CD14-positive monocyte (primary cell): Measurements from ENCODE around the gene TTC7B. TPM values are rescaled to one million over a fixed set of nuclear protein-coding genes. Genes with fewer than 3 reads are reported as not detected.
A peak's percentile ranks its signal among the peaks of the same experiment; 100 is the strongest.

ENCODE experiments used
- DNase-seq, 3 donors: peaks; one replicate each; pipeline ENCODE4 v3.0.0-alpha.2; 2011 to 2022
- H2AFZ ChIP-seq: 2 replicates; pipeline ENCODE4 v1.6.0; 2012; ENCODE audit warnings: mild to moderate bottlenecking, low read depth, low read length, inconsistent platforms; ENCODE audit not compliant: insufficient read depth, poor library complexity, severe bottlenecking
- H3K27ac ChIP-seq, 2 donors: 1 replicate in 1 of 2; 2 replicates in 1 of 2; pipeline ENCODE4 v1.5.1; 2012 to 2013; ENCODE audit warnings: low read length in 2 of 2, control low read depth in 1 of 2, inconsistent platforms in 1 of 2, low read depth in 1 of 2, mild to moderate bottlenecking in 1 of 2
- H3K27me3 ChIP-seq, 2 donors: one replicate each; pipeline versions ENCODE4 v1.6.0 to v1.6.1; 2011 to 2013; ENCODE audit warnings: low read length in 2 of 2; ENCODE audit not compliant: control insufficient read depth in 2 of 2, insufficient read depth in 2 of 2
- H3K36me3 ChIP-seq, 2 donors: replicated peaks in 1 of 2; 1 replicate in 1 of 2; 2 replicates in 1 of 2; pipeline versions ENCODE4 v1.5.1 to v1.6.1; 2012 to 2013; ENCODE audit warnings: low read length in 2 of 2, control low read depth in 1 of 2, inconsistent platforms in 1 of 2, mild to moderate bottlenecking in 1 of 2; ENCODE audit not compliant: insufficient read depth in 2 of 2, control insufficient read depth in 1 of 2
- H3K4me1 ChIP-seq, 2 donors: 1 replicate in 1 of 2; 2 replicates in 1 of 2; pipeline versions ENCODE4 v1.5.1 to v1.6.1; 2012 to 2013; ENCODE audit warnings: low read length in 2 of 2, control low read depth in 1 of 2, inconsistent platforms in 1 of 2, mild to moderate bottlenecking in 1 of 2, moderate library complexity in 1 of 2; ENCODE audit not compliant: insufficient read depth in 2 of 2, control insufficient read depth in 1 of 2
- H3K4me2 ChIP-seq: replicated peaks from 2 replicates; pipeline ENCODE3; 2012; ENCODE audit warnings: low read length, moderate library complexity, mild to moderate bottlenecking; ENCODE audit not compliant: poor library complexity, severe bottlenecking; ENCODE audit errors: extremely low read depth
- H3K4me3 ChIP-seq, 3 experiments: fragments of 200-600 bp in 1 of 3; sonication (generic) in 1 of 3; replicated peaks in 1 of 3; 1 replicate in 2 of 3; 2 replicates in 1 of 3; pipeline ENCODE4 v1.5.1; 2011 to 2013; ENCODE audit warnings: low read length in 3 of 3, mild to moderate bottlenecking in 3 of 3, control low read depth in 2 of 3, low read depth in 2 of 3, inconsistent platforms in 1 of 3, moderate library complexity in 1 of 3
- H3K79me2 ChIP-seq: 2 replicates; pipeline ENCODE4 v1.6.0; 2012; ENCODE audit warnings: mild to moderate bottlenecking, control low read depth, inconsistent platforms, low read length, moderate library complexity; ENCODE audit not compliant: insufficient read depth
- H3K9ac ChIP-seq: 2 replicates; pipeline ENCODE4 v1.6.0; 2017; ENCODE audit warnings: low read length, mild to moderate bottlenecking; ENCODE audit not compliant: insufficient read depth, poor library complexity, severe bottlenecking
- H3K9me3 ChIP-seq, 2 donors: replicated peaks in 1 of 2; 1 replicate in 1 of 2; 2 replicates in 1 of 2; pipeline versions ENCODE4 v1.5.1 to v1.6.1; 2012 to 2013; ENCODE audit warnings: low read length in 2 of 2, control low read depth in 1 of 2; ENCODE audit not compliant: control insufficient read depth in 1 of 2, insufficient read depth in 1 of 2
- H4K20me1 ChIP-seq: 2 replicates; pipeline ENCODE4 v1.6.0; 2012; ENCODE audit warnings: mild to moderate bottlenecking, low read length, control low read depth, moderate library complexity; ENCODE audit not compliant: insufficient read depth
- H3K27ac Mint-ChIP-seq, 7 donors: one replicate each; pipeline ENCODE4 v1.8.0; 2020; ENCODE audit warnings: mild to moderate bottlenecking in 7 of 7, mixed read lengths in 7 of 7, moderate library complexity in 6 of 7, inconsistent platforms in 2 of 7
- H3K27me3 Mint-ChIP-seq, 3 donors: one replicate each; pipeline ENCODE4 v1.8.0; 2021 to 2022; ENCODE audit warnings: low read depth in 3 of 3, mild to moderate bottlenecking in 3 of 3, mixed read lengths in 3 of 3, moderate library complexity in 3 of 3, inconsistent platforms in 1 of 3
- H3K36me3 Mint-ChIP-seq, 2 donors: one replicate each; pipeline ENCODE4 v1.8.0; 2020; ENCODE audit warnings: mixed read lengths in 2 of 2, inconsistent platforms in 1 of 2, mild to moderate bottlenecking in 1 of 2
- H3K4me1 Mint-ChIP-seq: one replicate; pipeline ENCODE4 v1.8.0; 2020; ENCODE audit warnings: mild to moderate bottlenecking, mixed read lengths
- H3K4me3 Mint-ChIP-seq, 2 donors: one replicate each; pipeline ENCODE4 v1.8.0; 2020; ENCODE audit warnings: mild to moderate bottlenecking in 2 of 2, mixed read lengths in 2 of 2, moderate library complexity in 1 of 2
- H3K9me3 Mint-ChIP-seq, 7 donors: one replicate each; pipeline ENCODE4 v1.8.0; 2020 to 2022; ENCODE audit warnings: mixed read lengths in 7 of 7, mild to moderate bottlenecking in 6 of 7, moderate library complexity in 6 of 7, inconsistent platforms in 2 of 7
- WGBS: methylation state at CpG from one replicate; pipeline ENCODE4 v1.1.5; 2013; ENCODE audit warnings: missing lambda C conversion rate; ENCODE audit not compliant: insufficient coverage; 5-methylcytosine and 5-hydroxymethylcytosine counted together
- intact Hi-C, 2 donors: fragments of 100-400 bp; cut with micrococcal nuclease; formaldehyde crosslinking; loops; one replicate each; pipeline versions ENCODE4 v1.15.0 to v1.15.1; 2023
- polyA plus RNA-seq, 3 donors: library from polyadenylated mRNA; depleted of rRNA in 1 of 3; unstranded in 2 of 3; stranded (reverse) in 1 of 3; fragments of 300-500 nt in 2 of 3; fragments of >200 nt in 1 of 3; fragmentation: Illumina TruSeq in 2 of 3; gene quantifications; 1 replicate in 2 of 3; 2 replicates in 1 of 3; pipeline ENCODE4 v1.2.3, GENCODE V29; 2012 to 2021
- TF ChIP-seq, protein P1 (sequence below): fragments of 200-600 bp; IDR thresholded peaks from one replicate; pipeline ENCODE4 v1.8.0; 2022; ENCODE audit warnings: antibody characterized with exemption, mild to moderate bottlenecking

The TTC7B gene
- polyA plus RNA-seq, 3 donors, result 0.87 to 2.6 (median 1.2) TPM

DNA sequence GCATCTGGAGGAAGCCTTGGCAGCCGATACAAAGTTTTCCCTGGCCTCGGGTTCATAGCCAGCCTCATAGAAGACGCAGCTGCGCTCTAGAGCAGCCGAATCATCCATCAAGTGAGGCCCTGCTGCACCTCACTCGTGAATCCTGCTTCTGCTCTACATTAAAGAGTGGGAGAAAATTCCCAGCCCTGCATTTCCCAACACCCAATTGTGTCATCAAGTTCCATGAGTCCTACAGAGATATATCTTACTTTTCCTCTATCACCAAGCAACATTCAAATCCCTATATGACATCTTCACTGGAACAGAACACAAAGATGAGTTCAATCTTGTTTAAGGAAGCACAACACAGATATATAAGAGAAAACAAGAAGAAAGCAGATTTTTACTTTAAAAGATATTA is 139.3 kb downstream of the TTC7B start:
- H3K4me3 ChIP-seq, result no peak overlapping the region
- no peaks in the 10 kb centered on the region for H3K27me3 ChIP-seq
- intact Hi-C loops, result loop anchor here (5.0 to 10.0 kb wide), 2 partner anchors 40 to 52 kb away; no protein-coding TSS in a partner anchor
- peaks cover 76% of the 10 kb centered on the region for H3K4me1 Mint-ChIP-seq
- no peak overlapping the region for H3K4me2 ChIP-seq
- H2AFZ ChIP-seq, result no peak overlapping the region
- H3K4me1 ChIP-seq, result peaks cover 36 to 71% of the 10 kb centered on the region in 2 donors
- no peaks in the 10 kb centered on the region for H3K9me3 ChIP-seq
- H3K79me2 ChIP-seq, result no peaks in the 10 kb centered on the region
- no peak for DNase-seq
- peaks cover 0 to 2% (median 2%) of the 10 kb centered on the region in 3 donors for H3K27me3 Mint-ChIP-seq
- 93% methylated on average over 3 of the region's 6 CpGs for WGBS
- H3K36me3 Mint-ChIP-seq, result peaks cover 0 to 3% of the 10 kb centered on the region in 2 donors
- no peaks in the 10 kb centered on the region for H4K20me1 ChIP-seq
- H3K4me3 Mint-ChIP-seq, result no peak overlapping the region
- H3K36me3 ChIP-seq, result no peaks in the 10 kb centered on the region
- no peak overlapping the region for H3K27ac ChIP-seq
- H3K9me3 Mint-ChIP-seq, result no peaks in the 10 kb centered on the region
- no peak overlapping the region for H3K9ac ChIP-seq
- peak overlapping the region in 3 of 7 donors; percentile 20 to 88 (median 22) for H3K27ac Mint-ChIP-seq
- TF ChIP-seq, protein P1, sequence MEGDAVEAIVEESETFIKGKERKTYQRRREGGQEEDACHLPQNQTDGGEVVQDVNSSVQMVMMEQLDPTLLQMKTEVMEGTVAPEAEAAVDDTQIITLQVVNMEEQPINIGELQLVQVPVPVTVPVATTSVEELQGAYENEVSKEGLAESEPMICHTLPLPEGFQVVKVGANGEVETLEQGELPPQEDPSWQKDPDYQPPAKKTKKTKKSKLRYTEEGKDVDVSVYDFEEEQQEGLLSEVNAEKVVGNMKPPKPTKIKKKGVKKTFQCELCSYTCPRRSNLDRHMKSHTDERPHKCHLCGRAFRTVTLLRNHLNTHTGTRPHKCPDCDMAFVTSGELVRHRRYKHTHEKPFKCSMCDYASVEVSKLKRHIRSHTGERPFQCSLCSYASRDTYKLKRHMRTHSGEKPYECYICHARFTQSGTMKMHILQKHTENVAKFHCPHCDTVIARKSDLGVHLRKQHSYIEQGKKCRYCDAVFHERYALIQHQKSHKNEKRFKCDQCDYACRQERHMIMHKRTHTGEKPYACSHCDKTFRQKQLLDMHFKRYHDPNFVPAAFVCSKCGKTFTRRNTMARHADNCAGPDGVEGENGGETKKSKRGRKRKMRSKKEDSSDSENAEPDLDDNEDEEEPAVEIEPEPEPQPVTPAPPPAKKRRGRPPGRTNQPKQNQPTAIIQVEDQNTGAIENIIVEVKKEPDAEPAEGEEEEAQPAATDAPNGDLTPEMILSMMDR, result no peak

DNA sequence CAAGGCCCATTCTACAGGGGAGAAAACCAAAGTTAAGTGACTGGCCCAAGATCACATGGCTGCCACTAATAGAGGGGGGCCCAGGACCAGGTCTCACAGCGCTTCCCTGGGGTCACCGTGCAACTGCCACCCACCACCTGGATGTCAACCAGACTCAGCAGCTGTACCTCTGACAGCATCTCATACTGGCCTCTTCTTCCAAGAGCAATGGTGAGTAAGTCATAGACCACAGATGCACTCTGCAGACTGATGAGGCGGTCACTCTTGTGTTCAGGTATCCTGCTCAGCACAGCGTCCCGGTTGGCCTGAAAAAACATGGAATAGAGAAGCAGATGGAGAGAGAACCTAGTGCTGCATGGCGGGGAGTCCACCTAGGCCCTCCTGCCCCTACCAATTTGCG is 139.9 kb downstream of the TTC7B start:
- intact Hi-C loops, result loop anchor here (5.0 to 10.0 kb wide), 2 partner anchors 39 to 52 kb away; no protein-coding TSS in a partner anchor
- Mint-ChIP-seq H3K4me1 (peaks cover 76% of the 10 kb centered on the region), H3K9me3 (no peaks in the 10 kb centered on the region), H3K27me3 (peaks cover 0 to 2% (median 2%) of the 10 kb centered on the region in 3 donors), H3K27ac (peak overlapping the region in 1 of 7 donors; percentile 1), H3K36me3 (peaks cover 0 to 3% of the 10 kb centered on the region in 2 donors), H3K4me3 (no peak overlapping the region)
- Histone ChIP-seq H3K36me3 (no peaks in the 10 kb centered on the region), H3K4me1 (peaks cover 37 to 71% of the 10 kb centered on the region in 2 donors), H3K9me3 (no peaks in the 10 kb centered on the region), H3K27ac (no peak overlapping the region), H3K27me3 (no peaks in the 10 kb centered on the region), H4K20me1 (no peaks in the 10 kb centered on the region), H3K4me3 (no peak overlapping the region), H2AFZ (no peak overlapping the region), H3K4me2 (no peak overlapping the region), H3K79me2 (no peaks in the 10 kb centered on the region), H3K9ac (no peak overlapping the region)
- TF ChIP-seq, protein P1, result no peak
- no peak for DNase-seq
- 97% methylated on average over 5 of the region's 7 CpGs for WGBS
